GM12875 (cell line): Measurements from ENCODE around the gene IL22RA1.

Experiments used
- H3K4me3 ChIP-seq: one replicate; pipeline ENCODE4 v1.5.1; 2011; ENCODE audit warnings: low read depth, low read length, control low read depth
- CTCF ChIP-seq: IDR thresholded peaks from 2 replicates; pipeline ENCODE4 v1.5.1; 2011; ENCODE audit warnings: low read depth, mild to moderate bottlenecking, control low read depth, inconsistent platforms, low read length, moderate library complexity, borderline replicate concordance; ENCODE audit not compliant: insufficient read depth

The IL22RA1 gene

GRCh38 chr1:24109686-24110475, 33.1 kb downstream of the IL22RA1 start:
- no peak for TF ChIP-seq CTCF
- no peak overlapping the region for H3K4me3 ChIP-seq

GRCh38 chr1:24109166-24109483, 33.8 kb downstream of the IL22RA1 start:
- no peak overlapping the region for H3K4me3 ChIP-seq
- no peak for TF ChIP-seq CTCF

GRCh38 chr1:24108334-24109165, 34.4 kb downstream of the IL22RA1 start:
- no peak for TF ChIP-seq CTCF
- no peak overlapping the region for H3K4me3 ChIP-seq

GRCh38 chr1:24107462-24108138, 35.3 kb downstream of the IL22RA1 start:
- no peak for TF ChIP-seq CTCF

GRCh38 chr1:24105368-24106160, 37.4 kb downstream of the IL22RA1 start:
- no peak overlapping the region for H3K4me3 ChIP-seq
- TF ChIP-seq CTCF: no peak

More at GRCh38 chr1:24107462-24108138, 35.3 kb downstream of the IL22RA1 start:
- H3K4me3 ChIP-seq: no peak overlapping the region

- H3K4me3 ChIP-seq: no peak overlapping the region
- no peak for TF ChIP-seq CTCF
Observed at GRCh38 chr1:24104854-24105253, 38.1 kb downstream of the IL22RA1 start.
